GM23248 (cell line): Measurements from ENCODE around the gene PF4V1.

Source experiments
- EZH2 ChIP-seq: fragments of 200-600 bp; sonication (generic); IDR thresholded peaks from 2 replicates; pipeline ENCODE4 v1.6.1; 2018; ENCODE audit warnings: antibody characterized with exemption, mild to moderate bottlenecking; ENCODE audit not compliant: insufficient read depth, poor library complexity, severe bottlenecking
- EZH2phosphoT487 ChIP-seq: fragments of 200-600 bp; sonication (generic); IDR thresholded peaks from 2 replicates; pipeline ENCODE4 v1.6.1; 2018; ENCODE audit warnings: antibody characterized with exemption, moderate library complexity, mild to moderate bottlenecking, low read depth; ENCODE audit not compliant: insufficient read depth

DNA sequence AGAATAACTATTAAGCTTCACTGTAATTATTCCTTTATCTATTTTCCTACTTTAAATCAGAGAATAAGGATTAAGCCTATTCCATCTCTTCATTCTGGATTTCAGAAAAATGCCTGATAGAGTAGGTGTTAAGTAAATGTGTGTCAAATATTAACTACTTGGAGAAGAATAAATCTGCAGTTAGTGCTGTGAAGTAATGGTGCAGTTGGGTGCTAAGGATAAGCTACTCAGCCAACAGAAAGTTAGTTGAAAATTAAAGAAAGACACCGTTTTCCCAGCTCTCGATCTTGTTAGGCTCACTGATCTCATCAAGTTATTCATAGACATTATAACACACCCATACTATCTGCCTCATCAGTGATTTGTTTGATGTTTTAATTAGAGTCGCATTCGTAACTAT, 7.1 kb downstream of the PF4V1 start:
- no peak for TF ChIP-seq EZH2
- TF ChIP-seq EZH2phosphoT487: no peak
